Left kidney (tissue), 2 donors: ENCODE data around the gene C15orf39. TPM values are rescaled to one million over a fixed set of nuclear protein-coding genes. Genes with fewer than 3 reads are reported as not detected.
"Not testable (repeated sequence)": the region's sequence is repeated elsewhere in the genome, so short reads cannot be mapped to it uniquely, and the experiment has no call there.

Experiments used
- DNase-seq: peaks from one replicate; pipeline ENCODE4 v3.0.0-alpha.2; 2013
- polyA plus RNA-seq: library from polyadenylated mRNA; unstranded; fragments of 120-200 nt; gene quantifications from one replicate; pipeline ENCODE4 v1.2.1, GENCODE V29; 2013; ENCODE audit not compliant: insufficient read length

The C15orf39 gene
- polyA plus RNA-seq, 1 donor, result 9.4 TPM

DNA sequence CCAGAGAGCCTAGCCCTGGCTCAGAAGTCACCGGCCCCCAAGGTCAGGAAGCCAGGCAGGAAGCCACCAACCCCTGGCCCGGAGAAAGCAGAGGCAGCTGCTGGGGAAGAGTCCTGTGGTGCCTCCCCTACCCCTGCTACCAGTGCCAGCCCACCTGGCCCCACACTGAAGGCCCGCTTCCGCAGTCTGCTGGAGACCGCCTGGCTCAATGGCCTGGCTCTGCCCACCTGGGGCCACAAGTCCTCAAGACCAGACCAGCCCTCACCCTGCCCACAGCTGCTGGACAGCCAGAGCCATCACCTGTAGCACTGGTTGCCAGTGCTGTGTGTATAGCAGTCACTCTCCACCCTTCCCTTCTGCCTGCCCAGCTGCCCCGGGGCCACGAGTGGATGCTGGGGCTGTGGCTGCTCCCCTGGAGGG lies 9.1 kb downstream of the C15orf39 start:
- no peak for DNase-seq

DNA sequence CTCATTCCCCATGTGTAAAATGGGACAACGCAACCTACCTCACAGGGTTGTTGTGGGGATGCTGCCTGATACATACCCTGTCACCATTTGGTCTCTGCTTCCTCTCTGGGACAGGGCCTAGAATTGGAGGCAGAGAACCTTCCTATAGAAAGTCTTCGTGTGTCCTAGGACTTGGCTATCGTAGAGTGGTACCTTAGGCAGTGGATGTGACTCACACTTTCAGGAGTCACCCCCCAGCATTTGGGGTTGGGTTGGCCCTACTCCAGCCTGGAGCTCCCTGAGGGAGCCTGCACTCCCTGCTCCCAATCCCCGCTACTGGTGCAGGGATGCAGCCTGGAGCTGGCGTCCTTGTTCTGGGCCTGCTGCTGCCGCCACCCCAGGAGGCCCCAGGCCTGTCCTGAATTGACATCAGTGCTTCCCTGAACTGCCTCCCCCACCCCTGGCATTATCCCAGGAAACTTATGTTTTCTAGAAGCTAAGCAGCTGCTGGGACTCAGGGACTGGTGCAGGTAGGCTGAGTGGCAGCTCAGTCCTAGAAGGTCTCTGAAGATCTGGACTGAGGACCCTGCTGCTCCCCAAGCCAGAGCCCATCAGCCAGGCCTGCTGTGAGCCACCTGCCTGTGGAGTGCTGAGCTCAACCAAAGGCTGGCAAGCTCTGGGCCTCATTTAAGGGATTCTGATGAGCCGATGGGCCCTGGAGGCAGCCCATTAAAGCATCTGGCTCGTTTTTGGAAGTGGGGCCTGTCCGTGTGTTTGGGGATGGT lies 9.9 kb downstream of the C15orf39 start:
- no peak for DNase-seq

DNA sequence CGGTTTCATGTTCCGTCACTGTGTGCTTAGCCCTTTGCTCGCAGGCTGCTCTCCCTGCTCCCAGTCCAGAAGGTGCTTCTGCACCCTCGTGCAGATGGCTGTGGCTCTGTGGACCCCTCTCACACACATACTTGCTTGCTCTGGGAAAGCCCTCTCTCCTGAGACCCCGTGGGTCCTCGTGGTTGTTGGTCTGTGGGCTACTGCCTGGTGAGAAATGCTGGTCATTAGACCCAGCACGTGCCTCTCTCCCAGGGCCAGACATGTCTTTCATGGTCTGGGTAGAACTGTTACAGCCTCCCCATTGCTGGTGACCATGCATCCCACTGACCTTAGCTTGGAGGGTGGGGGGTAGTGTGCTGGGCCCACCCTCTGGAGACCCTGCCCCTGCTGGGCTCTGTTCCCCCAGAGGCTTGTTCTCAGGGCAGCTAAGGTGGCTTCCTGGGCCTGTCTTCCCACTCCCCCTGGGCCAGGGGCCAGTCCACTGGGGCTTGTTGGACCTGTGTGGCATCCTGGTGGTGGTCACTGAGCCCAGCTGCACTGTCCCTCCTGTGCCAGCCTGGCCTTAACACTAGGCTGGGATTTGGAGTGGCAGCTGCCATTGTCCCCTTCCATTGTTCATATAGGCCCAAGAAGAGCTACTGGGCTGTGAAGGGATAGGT lies 10.6 kb downstream of the C15orf39 start:
- DNase-seq, result no peak

DNA sequence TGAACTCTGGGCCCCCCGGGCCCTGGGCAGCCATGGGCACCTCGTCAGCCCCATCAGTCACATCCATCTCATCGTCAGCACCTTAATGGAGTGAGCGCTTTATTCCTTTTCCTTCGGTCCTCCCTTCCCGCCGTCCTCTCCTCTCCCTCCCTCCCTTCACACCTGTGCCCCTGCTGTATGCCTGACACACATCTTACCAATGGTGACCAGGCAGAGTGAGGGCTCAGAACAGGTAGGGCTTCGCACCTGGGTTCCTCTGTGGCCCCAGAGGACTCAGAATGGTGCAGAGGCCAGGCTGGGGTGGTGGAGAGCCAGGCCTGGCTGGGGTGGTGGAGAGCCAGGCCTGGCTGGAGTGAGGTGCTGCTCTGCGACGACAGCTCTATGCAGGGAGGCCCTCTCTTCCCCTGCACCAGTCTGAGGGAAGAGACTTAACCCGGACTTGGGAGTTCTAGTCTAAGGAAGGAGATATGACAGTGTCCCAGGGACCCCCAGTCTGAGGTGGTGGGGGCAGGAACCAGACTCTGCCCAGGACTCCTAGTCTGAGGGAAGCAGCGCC lies 11.6 kb downstream of the C15orf39 start:
- no peak for DNase-seq

DNA sequence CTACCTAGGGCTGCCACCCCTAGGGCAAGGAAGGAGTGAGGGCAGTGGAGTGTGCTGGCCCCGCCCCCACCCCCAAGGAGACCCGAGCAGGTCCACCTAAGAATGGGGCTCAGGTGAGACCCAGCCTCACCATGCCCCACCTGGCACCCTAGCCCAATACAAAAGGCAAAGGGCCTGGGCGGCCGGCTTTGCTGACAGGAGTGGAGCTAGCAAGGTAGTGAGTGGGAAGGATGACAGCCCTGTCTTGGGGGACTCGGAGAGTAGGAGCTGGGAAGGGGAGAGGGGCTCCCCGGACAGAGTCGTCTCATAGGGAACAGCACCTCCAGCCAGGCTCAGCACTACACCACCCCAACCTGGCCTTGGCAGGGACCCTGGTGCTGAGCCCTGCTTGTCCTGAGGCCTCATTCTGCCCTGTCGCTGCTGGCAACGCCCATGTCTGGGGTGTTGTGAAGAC lies 12.1 kb downstream of the C15orf39 start:
- no peak for DNase-seq

DNA sequence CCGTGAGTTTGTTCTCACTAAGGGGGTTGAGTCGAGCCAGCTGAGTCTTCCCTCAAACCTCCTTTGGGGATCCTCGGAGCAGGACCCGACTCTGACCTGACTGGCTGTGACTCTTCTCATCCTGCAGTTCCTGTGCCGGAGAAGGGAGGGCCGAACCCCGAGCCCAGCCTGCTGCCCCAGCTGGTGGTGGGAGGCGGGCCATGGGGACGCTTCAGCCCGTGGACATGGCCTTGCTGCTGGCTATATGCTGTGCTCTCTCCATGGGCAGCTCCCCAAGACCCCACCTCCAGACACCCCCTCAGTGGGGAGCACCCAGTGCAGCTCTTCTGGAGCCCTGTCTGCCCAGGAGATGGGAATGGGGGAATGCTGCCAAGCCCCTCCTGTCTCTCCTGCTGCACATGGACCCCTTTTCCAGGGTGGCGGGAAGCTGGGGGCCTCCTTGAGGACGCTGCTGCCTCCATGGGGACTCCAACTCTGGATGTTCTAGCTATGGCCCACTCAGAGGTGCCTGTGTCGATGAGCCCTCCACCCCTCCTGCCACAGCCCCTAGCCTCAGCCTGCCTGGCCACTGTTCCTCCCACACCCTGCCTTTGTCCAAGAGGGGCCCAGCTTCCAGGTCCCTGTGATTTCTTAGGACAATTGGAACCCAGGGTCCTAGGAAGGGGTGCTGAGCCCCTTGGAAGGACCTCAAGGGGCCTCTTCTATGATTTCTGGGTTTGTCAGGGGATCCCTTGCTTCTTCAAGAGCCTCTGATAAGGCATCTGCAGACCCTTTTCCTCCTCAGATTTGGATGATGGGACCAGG lies 12.8 kb downstream of the C15orf39 start:
- DNase-seq, result no peak

DNA sequence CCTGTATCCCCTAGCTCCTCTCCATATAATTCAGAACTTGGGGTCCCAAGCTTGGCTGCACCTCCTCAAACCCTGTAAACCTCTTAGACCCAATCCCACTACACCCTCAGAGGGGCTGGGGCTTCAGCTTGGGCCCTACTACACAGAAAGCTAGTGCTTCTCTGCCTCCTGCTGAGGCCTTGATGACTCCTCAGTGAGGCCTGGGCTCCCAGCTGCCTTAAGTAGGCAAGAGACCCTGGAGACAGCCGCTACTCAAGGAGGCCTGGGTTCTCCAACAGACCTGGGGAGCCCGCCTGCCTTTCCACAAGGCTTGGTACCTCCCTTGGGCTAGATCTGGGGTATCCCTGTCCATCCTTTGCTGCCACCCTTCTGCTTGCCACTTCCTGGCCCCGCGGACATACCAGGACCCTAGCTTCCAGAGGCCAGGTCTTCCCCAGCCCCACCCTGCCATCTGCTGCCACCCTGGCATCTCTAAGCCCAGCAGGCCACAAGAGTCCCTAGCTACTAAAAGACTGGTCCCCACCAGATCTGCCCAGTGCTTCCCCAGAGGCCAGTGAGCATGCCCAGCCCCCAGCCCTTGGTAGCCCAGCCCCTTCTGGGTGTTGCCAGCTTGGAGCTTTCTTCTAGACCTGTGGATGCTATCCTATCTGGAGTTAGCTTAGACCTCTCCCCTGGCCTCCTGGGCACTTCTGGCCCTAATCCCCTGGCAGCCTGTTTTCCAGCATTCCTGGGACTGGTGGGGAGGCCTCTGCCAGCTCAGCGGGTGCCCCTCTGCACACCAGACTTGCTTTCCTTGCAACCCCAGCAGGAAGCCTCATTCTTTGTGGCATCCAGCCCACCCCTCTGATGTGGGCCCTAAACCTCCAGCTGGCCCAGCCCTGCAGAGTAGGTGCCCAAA lies 13.7 kb downstream of the C15orf39 start:
- no peak for DNase-seq

DNA sequence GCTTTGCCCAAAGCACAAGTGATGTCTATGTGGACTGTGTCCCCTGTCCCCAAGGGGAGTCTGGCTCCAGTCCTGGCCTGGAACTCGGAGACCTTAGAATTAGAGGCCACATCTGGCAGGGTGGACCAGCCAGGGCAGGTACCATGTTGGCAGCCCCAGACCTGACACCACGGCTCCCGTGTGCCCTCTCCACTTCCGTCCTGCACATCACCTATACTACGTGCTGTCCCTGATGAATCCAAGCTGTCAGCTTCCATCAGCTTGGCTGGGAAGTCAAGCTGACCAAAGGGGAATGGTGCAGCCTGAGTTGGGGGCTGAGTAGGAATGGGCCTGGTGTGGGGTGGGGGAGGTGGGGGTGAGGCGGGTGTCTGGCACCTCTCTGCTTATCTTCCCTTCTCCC lies 15.3 kb downstream of the C15orf39 start:
- DNase-seq, result no peak

DNA sequence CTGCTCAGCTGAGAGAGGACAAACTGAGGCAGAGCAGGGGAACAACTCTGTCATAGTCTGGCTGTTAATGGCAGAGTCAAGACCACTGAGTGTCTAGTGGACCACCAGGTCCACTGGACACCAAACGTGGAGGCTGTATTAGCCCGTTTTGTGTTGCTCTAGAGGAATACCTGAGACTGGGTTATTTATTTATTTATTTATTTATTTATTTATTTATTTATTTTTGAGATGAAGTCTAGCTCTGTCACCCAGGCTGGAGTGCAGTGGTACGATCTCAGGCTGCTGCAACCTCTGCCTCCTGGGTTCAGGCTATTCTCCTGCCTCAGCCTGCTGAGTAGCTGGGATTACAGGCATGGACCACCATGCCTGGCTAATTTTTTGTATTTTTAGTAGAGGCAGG lies 15.9 kb downstream of the C15orf39 start:
- DNase-seq, result not testable (repeated sequence)

DNA sequence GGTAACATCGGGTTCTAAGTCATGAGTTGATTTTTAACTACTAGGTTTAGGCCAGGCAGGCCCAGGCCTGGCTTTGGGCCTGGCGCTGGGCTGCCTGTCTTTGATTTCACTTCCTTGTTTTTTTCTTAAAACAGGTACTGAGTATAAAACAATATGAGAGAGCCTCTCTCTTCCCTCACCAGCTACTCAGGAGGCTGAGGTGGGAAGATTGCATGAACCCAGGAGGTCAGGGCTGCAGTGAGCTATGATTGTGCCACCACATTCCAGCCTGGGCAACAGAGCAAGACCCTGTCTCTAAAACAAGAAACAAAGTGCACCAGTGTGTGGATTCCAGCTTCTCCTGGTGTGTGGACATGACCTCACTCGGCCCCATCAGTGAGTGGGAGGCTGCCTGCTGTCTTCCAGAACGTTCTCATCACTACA lies 17.8 kb downstream of the C15orf39 start:
- not testable (repeated sequence) for DNase-seq

DNA sequence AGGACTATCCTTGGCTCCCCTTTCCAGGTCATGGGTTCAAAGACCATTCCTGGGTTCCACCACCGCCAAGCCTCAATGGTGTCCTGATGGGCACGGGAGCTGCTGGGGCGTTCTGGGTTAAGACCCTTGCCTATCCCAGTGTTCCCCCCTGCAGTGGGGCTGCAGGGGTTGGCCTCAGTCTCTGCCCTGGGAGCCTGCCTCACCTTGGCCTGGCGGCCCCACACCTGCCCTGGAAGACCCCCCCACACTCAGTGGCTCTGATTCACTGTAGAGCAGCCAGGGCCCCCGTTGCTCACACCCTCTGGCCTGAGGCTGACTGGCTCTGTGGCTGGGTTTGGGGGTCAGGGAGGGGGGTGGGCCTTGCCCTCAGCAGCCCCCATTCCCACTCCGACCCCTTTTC lies 22.0 kb downstream of the C15orf39 start:
- no peak for DNase-seq

DNA sequence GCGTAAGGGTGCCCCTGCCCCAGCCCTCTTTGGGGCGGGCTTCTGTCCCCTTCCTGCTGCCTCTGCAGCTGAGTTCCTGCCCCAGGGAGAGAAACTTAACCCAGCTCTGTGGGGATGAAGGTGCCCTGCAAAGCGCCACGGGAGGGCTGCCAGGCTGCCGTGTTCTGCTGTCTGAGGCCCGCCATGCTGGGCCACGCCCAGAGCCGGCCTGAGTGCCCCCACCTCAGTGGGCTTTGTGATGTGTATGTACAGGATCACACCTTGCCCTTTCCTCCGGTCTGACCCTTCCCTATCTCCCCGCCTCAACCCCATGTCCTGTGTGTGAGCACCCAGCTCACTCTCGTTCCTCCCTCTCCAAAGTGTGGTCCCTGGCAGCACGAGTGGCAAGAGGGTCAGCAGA lies 22.6 kb downstream of the C15orf39 start:
- DNase-seq, result no peak

DNA sequence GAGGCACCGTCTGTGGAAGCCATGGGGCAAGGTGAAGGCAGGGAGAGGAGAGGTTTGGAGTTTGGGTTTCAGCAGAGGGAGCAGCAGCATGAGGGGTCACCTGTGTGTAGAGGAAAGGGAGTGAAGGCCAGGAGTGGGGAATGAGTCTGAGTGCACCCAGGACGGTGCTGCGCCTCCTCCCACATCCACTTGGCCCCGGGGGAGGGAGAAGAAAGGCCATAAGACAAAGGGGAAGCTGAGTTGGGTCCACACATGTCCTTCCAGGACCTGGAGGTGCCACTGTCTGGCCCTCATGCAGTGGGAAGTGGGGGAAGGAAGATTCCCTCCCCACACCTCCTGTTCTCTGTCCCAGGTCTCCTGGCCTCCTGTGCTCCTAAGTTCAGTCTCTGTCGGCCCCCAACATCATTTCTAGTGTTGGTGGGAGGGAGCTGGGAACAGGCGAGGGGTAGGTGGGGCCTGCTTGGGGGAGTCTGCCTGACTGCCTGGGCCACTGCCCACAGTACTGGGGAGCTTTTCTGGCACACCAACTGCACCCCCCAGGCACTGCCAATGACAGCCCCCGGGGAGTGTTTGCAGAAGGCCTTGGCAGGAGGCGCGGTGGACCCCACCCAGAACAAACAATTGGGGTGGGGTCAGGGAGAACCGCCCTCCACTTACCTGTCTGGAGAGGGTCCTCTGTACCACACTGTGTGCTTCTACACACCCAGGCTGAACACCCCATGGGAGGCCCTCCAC lies 23.6 kb downstream of the C15orf39 start:
- not testable (repeated sequence) for DNase-seq

DNA sequence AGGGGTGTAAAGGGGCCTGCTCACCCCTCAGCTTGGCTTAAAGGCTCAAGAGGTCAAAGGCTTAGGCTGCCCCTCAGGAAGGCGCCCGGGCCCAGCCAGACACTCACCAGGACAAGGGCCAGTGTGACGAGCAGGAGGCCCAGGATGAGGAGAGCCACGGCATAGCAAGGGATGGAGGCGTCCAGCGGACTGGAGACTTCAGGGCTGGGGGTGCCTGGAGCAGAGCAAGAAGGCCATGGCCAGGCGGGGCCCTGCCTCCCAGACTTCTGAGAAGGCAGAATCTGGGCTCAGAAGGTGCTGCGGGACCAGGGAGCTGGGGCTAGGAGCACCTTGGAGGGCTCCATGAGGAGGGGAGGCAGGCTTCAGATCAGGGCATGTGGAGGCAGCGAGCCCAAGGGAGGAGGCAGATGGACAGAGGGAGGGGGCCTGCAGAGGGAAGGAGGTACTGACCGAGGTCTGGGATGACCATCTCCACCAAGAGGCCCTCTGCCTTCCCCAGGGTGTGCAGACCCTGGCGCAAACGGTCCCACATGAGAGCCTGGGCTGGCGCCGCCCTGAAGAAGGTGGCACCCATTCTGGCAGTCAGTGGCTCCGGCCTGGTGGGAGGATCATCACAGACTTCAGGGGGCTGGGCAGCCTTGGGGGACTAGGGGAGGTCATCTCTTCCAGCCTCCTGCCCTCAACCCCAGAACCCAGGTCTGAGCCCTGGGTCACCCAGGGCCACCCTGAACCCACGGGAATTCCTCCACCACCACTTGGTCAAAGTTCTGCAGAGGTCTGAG lies 24.5 kb downstream of the C15orf39 start:
- DNase-seq, result no peak

DNA sequence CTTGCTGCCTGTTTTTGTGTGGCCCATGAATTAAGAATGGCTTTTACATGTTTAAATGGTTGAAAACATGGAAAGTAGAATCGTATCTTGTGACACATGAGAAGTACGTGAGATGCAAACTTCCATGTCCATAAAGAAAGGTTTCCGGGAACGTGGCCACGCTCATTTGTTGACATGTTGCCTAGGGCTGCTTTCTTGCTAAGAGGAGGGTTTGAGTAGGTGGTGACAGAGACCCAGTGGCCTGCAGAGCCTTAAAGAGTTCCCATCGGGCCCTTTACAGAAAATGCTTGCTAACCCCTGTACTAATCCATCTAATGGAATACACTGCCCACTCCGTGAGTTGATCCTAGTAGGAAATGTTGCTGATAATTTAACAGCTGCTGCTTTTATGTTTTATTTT lies 25.4 kb downstream of the C15orf39 start:
- not testable (repeated sequence) for DNase-seq

DNA sequence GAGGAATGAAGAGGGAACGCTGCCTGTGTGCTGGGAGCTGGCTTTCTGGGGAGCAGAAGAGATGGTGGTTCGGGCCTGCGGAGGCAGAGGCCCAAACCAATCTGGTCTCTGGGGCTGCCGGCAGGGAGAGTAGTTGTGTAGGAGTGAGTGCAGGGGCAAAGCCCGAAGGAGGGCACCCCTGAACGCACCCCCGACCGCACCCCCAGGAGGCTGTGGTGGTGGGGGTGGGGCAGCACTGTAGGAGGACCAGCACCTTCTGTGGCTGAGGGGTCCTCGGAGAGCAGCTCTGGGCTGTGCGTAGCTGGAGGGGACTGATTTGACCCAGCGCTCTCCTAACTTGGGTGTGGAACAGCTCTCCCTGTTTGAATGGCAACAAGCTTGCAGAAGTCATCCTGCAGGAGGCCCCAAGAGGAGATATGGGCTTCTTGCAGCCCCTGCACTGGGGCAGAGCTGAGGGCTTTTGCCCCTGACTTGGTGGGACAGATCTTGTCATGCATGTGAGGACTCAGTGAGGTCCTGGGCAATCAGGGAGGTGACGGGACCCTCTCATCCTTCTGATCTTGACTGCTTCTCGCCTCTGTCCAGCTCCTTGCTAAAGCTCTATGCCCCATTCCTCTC lies 26.1 kb downstream of the C15orf39 start:
- DNase-seq, result no peak

DNA sequence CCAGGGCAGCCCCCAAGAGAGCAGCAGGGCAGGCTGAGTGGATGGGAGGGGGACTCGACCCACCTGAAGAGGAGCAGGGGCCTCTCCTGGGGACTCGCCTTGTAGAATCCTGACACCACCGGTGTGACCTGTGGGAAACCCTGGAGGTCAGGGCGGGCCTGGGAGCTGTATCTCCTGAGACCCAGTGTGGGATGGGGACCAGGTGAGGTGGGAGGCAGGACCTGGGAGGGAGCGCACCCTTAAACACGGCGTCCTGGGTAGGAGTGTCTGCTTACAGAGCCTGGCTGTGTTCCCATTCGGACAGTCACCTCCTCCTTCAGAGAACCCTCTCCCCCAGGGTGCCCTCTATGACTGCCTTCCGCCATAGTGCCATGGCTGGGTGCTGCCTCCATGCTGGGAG lies 27.1 kb downstream of the C15orf39 start:
- DNase-seq, result no peak

DNA sequence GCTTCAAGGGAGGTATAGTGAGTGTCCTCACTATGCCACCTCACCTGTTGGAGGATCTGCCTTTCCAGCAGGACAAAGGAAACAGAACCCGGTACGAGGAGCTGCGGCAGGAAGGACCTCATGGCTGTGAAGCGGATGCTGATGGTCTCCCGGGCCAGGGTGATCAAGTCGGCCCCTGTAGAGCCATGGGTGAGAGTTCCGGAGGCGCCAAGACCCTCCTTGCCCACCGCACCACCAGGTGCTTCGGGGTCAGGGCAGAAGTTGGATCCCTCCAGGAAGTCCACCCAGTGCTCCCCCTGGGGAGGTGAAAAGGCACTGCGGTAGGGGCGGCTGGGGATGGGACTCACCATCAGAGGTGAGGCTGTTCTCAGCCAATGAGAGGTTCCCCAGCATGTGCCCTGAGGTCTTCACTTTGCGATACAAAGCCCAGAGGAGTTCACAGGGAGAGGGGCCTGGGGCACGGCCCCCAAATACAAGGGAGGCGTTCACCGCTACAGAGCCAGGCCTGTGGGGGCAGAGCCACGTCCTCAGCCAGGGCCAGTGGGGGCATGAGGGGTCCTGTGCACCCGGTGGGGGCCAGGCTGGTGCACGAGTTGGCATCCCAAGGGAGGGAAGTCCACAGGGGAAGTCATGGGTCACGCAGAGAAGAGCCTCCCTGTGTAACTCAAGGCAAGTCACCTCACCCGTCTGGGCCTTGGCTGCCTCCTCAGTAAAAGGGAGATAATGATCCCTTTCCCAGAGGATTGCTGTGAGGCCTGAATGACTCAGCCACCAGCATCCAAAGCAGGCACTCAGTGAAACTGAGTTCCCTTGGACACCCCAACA lies 27.7 kb downstream of the C15orf39 start:
- no peak for DNase-seq

DNA sequence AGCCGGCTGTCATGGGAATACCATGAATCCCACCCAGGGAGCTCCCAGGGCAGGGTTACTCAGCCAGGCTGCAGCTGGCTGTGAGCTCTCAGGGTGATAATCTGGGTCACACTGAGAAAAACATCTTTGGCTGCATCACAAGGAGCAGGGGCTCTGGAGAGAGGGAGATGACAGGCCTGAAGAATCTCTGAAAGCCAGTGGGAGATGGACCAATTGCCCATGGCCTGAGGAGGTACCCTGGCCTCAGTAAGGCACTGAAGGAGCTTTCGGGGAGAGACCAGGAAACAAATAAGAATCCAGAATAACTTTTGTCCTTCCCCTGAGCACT lies 28.3 kb downstream of the C15orf39 start:
- DNase-seq, result no peak
